Daoy (cell line): Measurements from ENCODE around the gene MRPL52. TPM values are rescaled to one million over a fixed set of nuclear protein-coding genes. Genes with fewer than 3 reads are reported as not detected.
"Not testable (repeated sequence)": the region's sequence is repeated elsewhere in the genome, so short reads cannot be mapped to it uniquely, and the experiment has no call there.

ENCODE experiments used
- DNase-seq: peaks from one replicate; pipeline ENCODE4 v3.0.0-alpha.2; 2015; ENCODE audit warnings: low read depth
- total RNA-seq: library from RNA; depleted of rRNA; stranded (reverse); fragments of >200 nt; shearing (Covaris generic); gene quantifications from 2 replicates; pipeline ENCODE4 v1.2.3, GENCODE V29; 2014

MRPL52 gene
- total RNA-seq, 1 experiment from 2014 or later: 174 TPM

DNA sequence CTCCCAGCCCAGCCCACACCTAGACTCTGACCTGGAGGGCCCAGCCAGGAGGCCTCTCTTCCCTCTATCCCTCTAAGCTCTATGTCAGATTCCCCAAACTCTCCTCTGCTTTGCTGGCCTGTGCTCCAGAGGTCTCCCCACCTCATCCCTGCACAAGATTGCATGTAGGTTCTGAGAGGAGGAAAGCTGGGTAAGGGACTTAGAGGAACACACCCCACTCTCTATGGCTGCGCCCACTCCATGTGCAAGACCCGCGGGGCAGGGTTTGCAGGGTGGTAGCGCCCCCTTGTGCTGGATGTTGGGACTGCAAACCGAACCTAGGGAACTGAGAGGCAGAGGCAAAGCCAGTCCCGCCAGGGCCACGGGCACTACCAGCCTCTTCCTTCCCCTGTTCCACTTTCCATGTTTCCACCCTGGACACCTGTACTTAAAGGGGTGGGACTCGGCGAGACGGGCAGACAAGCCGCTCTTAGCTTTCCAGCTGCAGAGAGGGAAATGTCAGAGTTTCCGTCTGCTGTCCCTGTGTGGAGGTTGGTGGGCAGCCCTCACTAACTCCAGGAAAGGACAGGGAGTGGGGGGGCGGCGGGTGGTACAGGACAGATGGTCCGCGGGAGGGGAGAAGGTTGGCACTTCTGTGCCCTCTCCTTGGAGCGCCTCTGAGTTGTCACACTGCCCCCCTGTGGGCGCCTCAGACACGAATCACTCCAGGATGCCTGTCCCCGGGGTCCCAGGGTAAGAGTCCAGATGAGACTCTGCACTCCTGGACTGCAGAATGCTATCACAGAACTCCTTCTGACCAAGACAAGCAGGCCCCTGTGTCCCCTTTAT is 23.5 kb downstream of the MRPL52 start:
- peak; percentile 90 for DNase-seq

GRCh38 chr14:22854296-22854695 is 24.6 kb downstream of the MRPL52 start:
- not testable (repeated sequence) for DNase-seq

- DNase-seq: no peak
Observed at GRCh38 chr14:22854963-22855724, 25.5 kb downstream of the MRPL52 start.

DNA sequence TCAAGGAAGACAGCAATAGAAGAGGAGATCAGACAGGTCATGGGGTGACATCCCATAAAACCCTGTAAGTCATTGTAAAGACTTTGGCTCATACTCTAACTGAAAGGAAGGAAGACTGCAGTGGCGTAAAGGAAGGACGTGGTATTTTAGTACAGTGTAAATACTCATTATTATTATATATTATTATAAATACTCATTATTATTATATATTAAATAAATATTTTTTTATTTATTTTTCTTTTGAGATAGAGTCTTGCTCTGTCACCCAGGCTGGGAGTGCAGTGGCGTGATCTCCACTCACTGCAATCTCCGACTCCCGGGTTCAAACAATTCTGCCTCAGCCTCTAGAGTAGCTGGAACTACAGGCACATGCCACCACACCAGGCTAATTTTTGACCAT is 26.7 kb downstream of the MRPL52 start:
- DNase-seq: no peak

- not testable (repeated sequence) for DNase-seq
Observed at GRCh38 chr14:22860377-22860776, 30.7 kb downstream of the MRPL52 start.

DNA sequence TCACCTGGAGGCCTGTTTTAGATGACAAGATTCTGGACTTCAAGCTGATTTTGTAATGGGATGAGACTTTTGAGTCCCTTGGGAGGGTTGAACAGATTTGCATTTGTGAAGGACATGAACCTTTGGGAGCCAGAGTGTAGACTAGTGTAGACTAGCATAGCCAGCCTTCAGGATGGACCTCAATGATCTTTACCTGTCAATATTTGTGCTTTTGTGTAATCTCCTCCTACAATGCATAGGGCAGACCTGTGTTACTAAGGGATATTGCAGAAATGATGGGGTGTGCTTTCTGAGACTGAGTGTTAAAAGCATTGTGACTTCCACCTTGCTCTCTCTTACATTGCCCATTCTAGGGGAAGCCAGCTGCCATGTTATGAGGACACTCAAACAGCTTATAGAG is 32.0 kb downstream of the MRPL52 start:
- no peak for DNase-seq

GRCh38 chr14:22864979-22865378 is 35.3 kb downstream of the MRPL52 start:
- DNase-seq: no peak

DNA sequence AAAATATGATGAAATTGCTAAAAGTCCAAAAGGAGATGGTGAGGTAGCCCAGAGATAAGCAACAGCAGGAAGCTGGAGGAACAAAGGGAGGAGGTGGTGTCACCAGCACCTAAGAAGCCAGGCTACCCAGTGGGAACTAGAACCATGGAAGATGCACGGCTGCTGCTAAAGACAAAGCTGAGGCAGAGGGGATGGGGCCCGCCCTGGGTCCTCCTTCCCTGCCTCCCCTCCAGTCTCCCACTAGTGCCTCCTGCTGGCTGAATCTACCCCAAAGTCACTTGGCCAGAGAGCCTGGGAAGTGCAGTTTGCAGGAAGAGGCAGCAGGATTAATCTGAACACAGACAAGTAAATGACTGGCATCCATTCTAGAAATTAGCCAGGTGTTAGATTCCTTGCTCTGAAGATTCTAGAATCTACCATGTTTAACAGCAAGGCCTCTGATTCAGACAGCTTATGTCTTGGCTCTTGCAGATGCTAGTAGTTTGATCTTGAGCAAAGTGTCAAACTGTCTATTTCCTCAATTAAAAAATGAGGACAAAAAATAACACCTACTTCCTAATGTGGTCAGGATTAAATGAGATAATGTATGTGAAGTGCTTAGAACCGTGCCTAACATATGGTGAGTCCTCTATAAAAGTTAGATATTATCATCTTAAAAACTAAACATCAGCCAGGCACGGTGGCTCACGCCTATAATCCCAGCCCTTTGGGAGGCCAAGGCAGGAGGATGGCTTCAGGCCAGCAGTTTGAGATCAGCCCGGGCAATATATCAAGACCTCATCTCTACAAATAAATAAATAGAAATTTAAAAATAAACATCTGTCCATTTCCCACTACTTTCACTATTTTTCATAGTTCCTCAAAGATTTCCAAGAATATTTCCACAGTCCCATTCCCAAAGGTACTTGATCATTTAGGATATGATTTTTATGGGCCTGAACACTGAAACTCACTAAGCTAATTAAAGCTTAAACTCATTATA is 36.0 kb downstream of the MRPL52 start:
- DNase-seq: no peak

DNA sequence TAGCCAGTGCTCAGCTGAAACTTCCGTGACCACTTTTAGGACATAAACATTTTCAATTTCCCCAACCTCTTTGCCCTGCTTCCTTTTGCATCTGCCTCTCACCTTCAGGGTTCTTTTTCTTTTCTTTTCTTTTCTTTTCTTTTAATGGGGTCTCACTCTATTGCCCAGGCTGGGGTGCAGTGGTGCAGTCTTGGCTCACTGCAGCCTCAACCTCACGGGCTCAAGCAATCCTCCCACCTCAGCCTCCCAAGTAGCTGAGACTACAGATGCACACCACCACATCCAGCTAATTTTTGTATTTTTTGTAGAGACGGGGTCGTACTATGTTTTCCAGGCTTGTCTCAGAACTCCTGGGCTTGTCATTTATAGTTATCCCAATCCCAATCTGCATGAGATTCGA is 37.2 kb downstream of the MRPL52 start:
- DNase-seq: no peak

- no peak for DNase-seq
Observed at GRCh38 chr14:22870811-22871223, 41.1 kb downstream of the MRPL52 start.

GRCh38 chr14:22871224-22872032 is 41.7 kb downstream of the MRPL52 start, which contains the start of gene LRP10:
Gene LRP10 (plus strand): TSS chr14:22871740. CDS start chr14:22872304, 564 bp downstream.
- peak; percentile 90 for DNase-seq

DNA sequence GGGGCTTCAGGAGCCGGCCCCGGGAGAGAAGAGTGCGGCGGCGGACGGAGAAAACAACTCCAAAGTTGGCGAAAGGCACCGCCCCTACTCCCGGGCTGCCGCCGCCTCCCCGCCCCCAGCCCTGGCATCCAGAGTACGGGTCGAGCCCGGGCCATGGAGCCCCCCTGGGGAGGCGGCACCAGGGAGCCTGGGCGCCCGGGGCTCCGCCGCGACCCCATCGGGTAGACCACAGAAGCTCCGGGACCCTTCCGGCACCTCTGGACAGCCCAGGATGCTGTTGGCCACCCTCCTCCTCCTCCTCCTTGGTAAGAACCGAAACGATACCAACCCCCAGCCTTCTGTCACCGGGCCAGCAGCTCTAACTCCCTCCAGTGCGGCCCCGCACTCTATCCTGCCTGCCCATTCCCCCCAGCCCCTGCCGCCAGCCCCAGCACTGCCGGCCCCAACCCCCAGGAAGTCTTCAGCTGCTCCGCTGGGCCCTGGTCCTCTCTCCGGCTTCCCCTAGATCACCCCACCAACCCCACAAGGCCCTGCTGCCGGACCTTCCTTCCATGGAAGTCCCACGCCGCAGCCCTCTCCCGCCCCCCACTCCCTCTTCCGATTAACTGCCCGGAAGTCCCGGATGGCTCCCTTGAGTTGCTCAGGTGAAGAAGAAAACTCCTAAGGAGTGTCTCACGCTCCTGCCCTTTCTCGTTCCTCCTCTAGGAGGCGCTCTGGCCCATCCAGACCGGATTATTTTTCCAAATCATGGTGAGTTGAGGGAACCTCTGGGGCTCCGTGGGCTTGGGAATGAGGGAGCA is 42.5 kb downstream of the MRPL52 start:
- DNase-seq: peak; percentile 86

DNA sequence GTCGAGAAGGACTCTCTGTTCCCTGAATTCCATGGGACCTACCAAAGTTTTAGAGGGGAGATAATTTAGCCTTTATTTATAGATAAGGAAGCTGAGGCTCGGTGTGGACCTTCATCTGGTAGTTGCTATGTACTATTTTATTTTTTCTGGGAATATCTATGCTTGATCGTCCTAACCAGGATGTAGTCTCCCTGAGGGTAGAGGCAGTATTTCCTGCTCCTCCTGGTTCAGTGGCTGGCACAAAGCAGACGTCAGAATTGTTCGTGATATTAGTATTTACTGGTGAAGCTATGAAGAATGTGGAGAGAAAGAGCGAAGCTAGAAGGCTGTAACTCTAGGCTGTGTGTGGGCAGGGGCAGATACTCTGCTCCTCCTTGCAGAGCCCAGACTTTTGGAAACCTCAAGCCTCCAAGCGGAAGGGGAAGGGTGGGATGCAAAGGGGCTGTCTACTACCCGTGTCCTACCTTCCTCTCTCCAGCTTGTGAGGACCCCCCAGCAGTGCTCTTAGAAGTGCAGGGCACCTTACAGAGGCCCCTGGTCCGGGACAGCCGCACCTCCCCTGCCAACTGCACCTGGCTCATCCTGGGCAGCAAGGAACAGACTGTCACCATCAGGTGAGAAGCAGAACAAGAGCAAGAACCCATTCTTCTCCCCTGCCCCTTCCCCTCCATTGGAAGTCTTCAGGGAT is 43.3 kb downstream of the MRPL52 start:
- DNase-seq: no peak

DNA sequence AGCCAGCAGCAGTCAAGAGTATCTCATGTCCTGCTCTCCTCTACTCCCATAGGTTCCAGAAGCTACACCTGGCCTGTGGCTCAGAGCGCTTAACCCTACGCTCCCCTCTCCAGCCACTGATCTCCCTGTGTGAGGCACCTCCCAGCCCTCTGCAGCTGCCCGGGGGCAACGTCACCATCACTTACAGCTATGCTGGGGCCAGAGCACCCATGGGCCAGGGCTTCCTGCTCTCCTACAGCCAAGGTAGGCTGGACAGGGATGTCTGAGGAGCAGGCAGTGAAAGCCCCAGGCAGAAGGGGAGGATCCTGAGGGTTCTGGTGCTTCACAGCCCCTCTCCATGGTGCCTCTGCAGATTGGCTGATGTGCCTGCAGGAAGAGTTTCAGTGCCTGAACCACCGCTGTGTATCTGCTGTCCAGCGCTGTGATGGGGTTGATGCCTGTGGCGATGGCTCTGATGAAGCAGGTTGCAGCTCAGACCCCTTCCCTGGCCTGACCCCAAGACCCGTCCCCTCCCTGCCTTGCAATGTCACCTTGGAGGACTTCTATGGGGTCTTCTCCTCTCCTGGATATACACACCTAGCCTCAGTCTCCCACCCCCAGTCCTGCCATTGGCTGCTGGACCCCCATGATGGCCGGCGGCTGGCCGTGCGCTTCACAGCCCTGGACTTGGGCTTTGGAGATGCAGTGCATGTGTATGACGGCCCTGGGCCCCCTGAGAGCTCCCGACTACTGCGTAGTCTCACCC is 45.5 kb downstream of the MRPL52 start:
- no peak for DNase-seq

DNA sequence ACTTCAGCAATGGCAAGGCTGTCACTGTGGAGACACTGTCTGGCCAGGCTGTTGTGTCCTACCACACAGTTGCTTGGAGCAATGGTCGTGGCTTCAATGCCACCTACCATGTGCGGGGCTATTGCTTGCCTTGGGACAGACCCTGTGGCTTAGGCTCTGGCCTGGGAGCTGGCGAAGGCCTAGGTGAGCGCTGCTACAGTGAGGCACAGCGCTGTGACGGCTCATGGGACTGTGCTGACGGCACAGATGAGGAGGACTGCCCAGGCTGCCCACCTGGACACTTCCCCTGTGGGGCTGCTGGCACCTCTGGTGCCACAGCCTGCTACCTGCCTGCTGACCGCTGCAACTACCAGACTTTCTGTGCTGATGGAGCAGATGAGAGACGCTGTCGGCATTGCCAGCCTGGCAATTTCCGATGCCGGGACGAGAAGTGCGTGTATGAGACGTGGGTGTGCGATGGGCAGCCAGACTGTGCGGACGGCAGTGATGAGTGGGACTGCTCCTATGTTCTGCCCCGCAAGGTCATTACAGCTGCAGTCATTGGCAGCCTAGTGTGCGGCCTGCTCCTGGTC is 46.1 kb downstream of the MRPL52 start:
- DNase-seq: no peak

DNA sequence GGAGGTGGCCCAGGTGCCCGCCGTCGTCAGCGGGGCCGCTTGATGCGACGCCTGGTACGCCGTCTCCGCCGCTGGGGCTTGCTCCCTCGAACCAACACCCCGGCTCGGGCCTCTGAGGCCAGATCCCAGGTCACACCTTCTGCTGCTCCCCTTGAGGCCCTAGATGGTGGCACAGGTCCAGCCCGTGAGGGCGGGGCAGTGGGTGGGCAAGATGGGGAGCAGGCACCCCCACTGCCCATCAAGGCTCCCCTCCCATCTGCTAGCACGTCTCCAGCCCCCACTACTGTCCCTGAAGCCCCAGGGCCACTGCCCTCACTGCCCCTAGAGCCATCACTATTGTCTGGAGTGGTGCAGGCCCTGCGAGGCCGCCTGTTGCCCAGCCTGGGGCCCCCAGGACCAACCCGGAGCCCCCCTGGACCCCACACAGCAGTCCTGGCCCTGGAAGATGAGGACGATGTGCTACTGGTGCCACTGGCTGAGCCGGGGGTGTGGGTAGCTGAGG is 47.4 kb downstream of the MRPL52 start:
- no peak for DNase-seq

GRCh38 chr14:22878271-22879246 is 48.9 kb downstream of the MRPL52 start:
- no peak for DNase-seq
